H9 (cell line): ENCODE results near the gene APOB. TPM values are rescaled to one million over a fixed set of nuclear protein-coding genes. Genes with fewer than 3 reads are reported as not detected.

Source experiments
- DNase-seq: peaks from one replicate; pipeline ENCODE4 v3.0.0-alpha.2; 2017
- H2AFZ ChIP-seq: one replicate; pipeline ENCODE4 v1.6.1; 2013; ENCODE audit warnings: mild to moderate bottlenecking, low read length, control low read depth, moderate library complexity
- H2AK5ac ChIP-seq: 2 replicates; pipeline ENCODE4 v1.6.1; 2013; ENCODE audit warnings: low read length, control low read depth, mixed read lengths; ENCODE audit not compliant: insufficient read length
- H2BK120ac ChIP-seq: one replicate; pipeline ENCODE4 v1.6.1; 2013; ENCODE audit warnings: low read depth, mild to moderate bottlenecking, low read length, control low read depth, inconsistent platforms; ENCODE audit not compliant: poor library complexity, severe bottlenecking
- H2BK12ac ChIP-seq: 2 replicates; pipeline ENCODE4 v1.6.1; 2013; ENCODE audit warnings: low read length, control low read depth, mixed read lengths, low read depth; ENCODE audit not compliant: insufficient read length
- H2BK15ac ChIP-seq: 2 replicates; pipeline ENCODE4 v1.6.1; 2013; ENCODE audit warnings: low read depth, low read length, control low read depth
- H2BK20ac ChIP-seq: one replicate; pipeline ENCODE4 v1.6.1; 2013; ENCODE audit warnings: low read depth, mild to moderate bottlenecking, low read length, control low read depth, inconsistent platforms; ENCODE audit not compliant: poor library complexity, severe bottlenecking
- H2BK5ac ChIP-seq: 2 replicates; pipeline ENCODE4 v1.6.1; 2013; ENCODE audit warnings: low read length, control low read depth, mixed read lengths; ENCODE audit not compliant: insufficient read length
- H3K14ac ChIP-seq: 2 replicates; pipeline ENCODE4 v1.6.1; 2013; ENCODE audit warnings: low read length, control low read depth; ENCODE audit not compliant: insufficient read depth
- H3K18ac ChIP-seq: 2 replicates; pipeline ENCODE4 v1.6.1; 2013; ENCODE audit warnings: low read depth, mild to moderate bottlenecking, mixed read lengths, low read length, control low read depth; ENCODE audit not compliant: insufficient read length
- H3K23ac ChIP-seq: 2 replicates; pipeline ENCODE4 v1.6.1; 2013; ENCODE audit warnings: low read length, control low read depth, mixed read lengths, low read depth; ENCODE audit not compliant: insufficient read length
- H3K23me2 ChIP-seq: 2 replicates; pipeline ENCODE4 v1.6.1; 2013; ENCODE audit warnings: low read depth, mild to moderate bottlenecking, mixed read lengths, low read length, control low read depth; ENCODE audit not compliant: insufficient read length, poor library complexity, severe bottlenecking
- H3K27ac ChIP-seq: 2 replicates; pipeline ENCODE4 v1.5.1; 2013; ENCODE audit warnings: low read length, control low read depth, mixed read lengths, low read depth; ENCODE audit not compliant: insufficient read length
- H3K27me3 ChIP-seq: 2 replicates; pipeline ENCODE4 v1.6.1; 2013; ENCODE audit warnings: low read length, control low read depth, inconsistent platforms; ENCODE audit not compliant: insufficient read depth
- H3K4ac ChIP-seq: 2 replicates; pipeline ENCODE4 v1.6.1; 2013; ENCODE audit warnings: low read depth, mild to moderate bottlenecking, control low read depth, inconsistent platforms, low read length, moderate library complexity
- H3K4me1 ChIP-seq: 2 replicates; pipeline ENCODE4 v1.6.1; 2013; ENCODE audit warnings: low read length, control low read depth, inconsistent platforms; ENCODE audit not compliant: insufficient read depth
- H3K4me2 ChIP-seq: 2 replicates; pipeline ENCODE4 v1.6.1; 2013; ENCODE audit warnings: low read length, control low read depth, mixed read lengths; ENCODE audit not compliant: insufficient read length, insufficient read depth
- H3K56ac ChIP-seq: 2 replicates; pipeline ENCODE4 v1.6.1; 2013; ENCODE audit warnings: low read depth, mild to moderate bottlenecking, mixed read lengths, low read length, control low read depth; ENCODE audit not compliant: insufficient read length
- H3K79me1 ChIP-seq: 2 replicates; pipeline ENCODE4 v1.6.1; 2013; ENCODE audit warnings: low read depth, mild to moderate bottlenecking, moderate library complexity, low read length, control low read depth, inconsistent platforms; ENCODE audit not compliant: insufficient read depth, poor library complexity, severe bottlenecking
- H3K79me2 ChIP-seq: 2 replicates; pipeline ENCODE4 v1.6.1; 2013; ENCODE audit warnings: low read length, control low read depth, inconsistent platforms; ENCODE audit not compliant: insufficient read depth
- H3K9ac ChIP-seq: 2 replicates; pipeline ENCODE4 v1.6.1; 2013; ENCODE audit warnings: low read length, control low read depth, mixed read lengths; ENCODE audit not compliant: insufficient read length; ENCODE audit errors: extremely low read depth
- H3K9me3 ChIP-seq: one replicate; pipeline ENCODE4 v1.6.1; 2013; ENCODE audit warnings: low read depth, low read length, inconsistent platforms; ENCODE audit not compliant: control insufficient read depth
- H3T11ph ChIP-seq: one replicate; pipeline ENCODE4 v1.6.1; 2013; ENCODE audit warnings: mild to moderate bottlenecking, low read length, control low read depth, inconsistent platforms
- H4K20me1 ChIP-seq: one replicate; pipeline ENCODE4 v1.6.1; 2013; ENCODE audit not compliant: control insufficient read depth, insufficient read length, insufficient read depth
- H4K5ac ChIP-seq: 2 replicates; pipeline ENCODE4 v1.6.1; 2013; ENCODE audit warnings: low read depth, mild to moderate bottlenecking, mixed read lengths, low read length, control low read depth; ENCODE audit not compliant: insufficient read length
- H4K8ac ChIP-seq: replicated peaks from 2 replicates; pipeline ENCODE4 v1.6.1; 2013; ENCODE audit warnings: low read length, control low read depth, mixed read lengths, low read depth; ENCODE audit not compliant: insufficient read length
- H4K91ac ChIP-seq: 2 replicates; pipeline ENCODE4 v1.6.1; 2013; ENCODE audit warnings: low read depth, mild to moderate bottlenecking, moderate library complexity, mixed read lengths, low read length, control low read depth; ENCODE audit not compliant: insufficient read length
- H3K27ac Mint-ChIP-seq, 3 experiments: 2 replicates in 2 of 3; 3 replicates in 1 of 3; pipeline ENCODE4 v1.8.0; 2020 to 2021; ENCODE audit warnings: mixed read lengths in 3 of 3, mild to moderate bottlenecking in 1 of 3, moderate library complexity in 1 of 3
- H3K27me3 Mint-ChIP-seq: 2 replicates; pipeline ENCODE4 v1.8.0; 2021; ENCODE audit warnings: low read depth, mild to moderate bottlenecking, moderate library complexity, mixed read lengths
- H3K36me3 Mint-ChIP-seq, 3 experiments: 2 replicates in 2 of 3; 3 replicates in 1 of 3; pipeline ENCODE4 v1.8.0; 2020 to 2021; ENCODE audit warnings: low read depth in 3 of 3, mixed read lengths in 3 of 3; ENCODE audit not compliant: insufficient read depth in 1 of 3
- H3K4me1 Mint-ChIP-seq, 2 experiments: 2 replicates each; pipeline ENCODE4 v1.8.0; 2020; ENCODE audit warnings: mixed read lengths in 2 of 2
- H3K4me3 Mint-ChIP-seq, 2 experiments: 2 replicates in 1 of 2; 3 replicates in 1 of 2; pipeline ENCODE4 v1.8.0; 2020 to 2021; ENCODE audit warnings: mild to moderate bottlenecking in 2 of 2, mixed read lengths in 2 of 2, moderate library complexity in 1 of 2
- H3K9me3 Mint-ChIP-seq, 2 experiments: 2 replicates in 1 of 2; 3 replicates in 1 of 2; pipeline ENCODE4 v1.8.0; 2020; ENCODE audit warnings: mild to moderate bottlenecking in 2 of 2, mixed read lengths in 2 of 2, moderate library complexity in 1 of 2
- WGBS: extraction: QIAGEN DNeasy Blood & Tissue Kit; methylation state at CpG from one replicate; pipeline ENCODE4 v1.1.7; 2013; ENCODE audit warnings: missing lambda C conversion rate, low lambda C conversion rate, mixed read lengths; ENCODE audit not compliant: insufficient read length; ENCODE audit errors: extremely low coverage; 5-methylcytosine and 5-hydroxymethylcytosine counted together
- total RNA-seq: library from RNA; stranded (reverse); gene quantifications from 2 replicates; pipeline ENCODE4 v1.2.1, GENCODE V29; 2021
- TF ChIP-seq, protein P1 (sequence below): fragments of 200-600 bp; sonication (generic); conservative IDR thresholded peaks from 3 replicates; pipeline ENCODE4 v1.8.0; 2021; ENCODE audit warnings: antibody characterized with exemption, mild to moderate bottlenecking

APOB gene
- total RNA-seq, 1 experiment from 2014 or later = 0.26 TPM

DNA sequence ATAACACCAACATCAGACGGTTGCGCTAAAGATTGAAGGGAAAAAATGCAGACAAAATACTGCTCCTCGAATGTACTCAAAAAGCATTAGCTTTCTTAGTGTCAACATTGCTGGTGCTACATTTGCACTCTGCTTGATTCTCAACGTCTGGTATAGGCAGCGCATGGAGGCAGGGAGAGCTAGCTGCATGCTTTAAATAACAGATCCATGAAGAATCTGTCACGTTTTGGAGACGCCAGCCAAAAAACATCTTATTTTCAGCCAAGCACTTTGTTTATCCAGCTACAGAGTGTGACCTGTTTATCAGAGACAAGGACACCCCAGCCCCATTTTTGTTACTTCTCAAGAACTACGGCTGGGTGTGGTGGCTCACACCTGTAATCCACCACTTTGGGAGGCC is 59.5 kb downstream of the APOB start:
- Histone ChIP-seq H3K4ac (no peak overlapping the region), H2AFZ (no peak overlapping the region), H2BK12ac (no peak overlapping the region), H3K9me3 (no peaks in the 10 kb centered on the region), H4K8ac (no peak overlapping the region), H2BK15ac (no peak overlapping the region), H3T11ph (no peak overlapping the region), H3K79me1 (no peaks in the 10 kb centered on the region), H3K23me2 (no peaks in the 10 kb centered on the region), H3K14ac (no peak overlapping the region), H3K56ac (no peak overlapping the region), H3K4me1 (no peaks in the 10 kb centered on the region; the same call in none of the 2 replicates), H4K91ac (no peak overlapping the region), H3K27me3 (no peaks in the 10 kb centered on the region), H2BK20ac (no peak overlapping the region), H4K20me1 (no peaks in the 10 kb centered on the region), H2BK120ac (no peak overlapping the region), H3K4me2 (no peak overlapping the region), H3K79me2 (no peaks in the 10 kb centered on the region), H2BK5ac (no peak overlapping the region), H4K5ac (no peak overlapping the region), H3K18ac (peak overlapping the region; percentile 49), H3K23ac (no peak overlapping the region), H3K9ac (no peak overlapping the region), H3K27ac (no peak overlapping the region), H2AK5ac (no peak overlapping the region)
- Mint-ChIP-seq H3K27me3 (peaks cover 6% of the 10 kb centered on the region), H3K36me3 (no peaks in the 10 kb centered on the region), H3K27ac (no peak overlapping the region), H3K4me3 (no peak overlapping the region), H3K9me3 (no peaks in the 10 kb centered on the region), H3K4me1 (peaks cover 7 to 11% of the 10 kb centered on the region in 2 experiments)
- WGBS = no CpG with 5 or more reads among the region's 8 CpGs
- TF ChIP-seq, protein P1, sequence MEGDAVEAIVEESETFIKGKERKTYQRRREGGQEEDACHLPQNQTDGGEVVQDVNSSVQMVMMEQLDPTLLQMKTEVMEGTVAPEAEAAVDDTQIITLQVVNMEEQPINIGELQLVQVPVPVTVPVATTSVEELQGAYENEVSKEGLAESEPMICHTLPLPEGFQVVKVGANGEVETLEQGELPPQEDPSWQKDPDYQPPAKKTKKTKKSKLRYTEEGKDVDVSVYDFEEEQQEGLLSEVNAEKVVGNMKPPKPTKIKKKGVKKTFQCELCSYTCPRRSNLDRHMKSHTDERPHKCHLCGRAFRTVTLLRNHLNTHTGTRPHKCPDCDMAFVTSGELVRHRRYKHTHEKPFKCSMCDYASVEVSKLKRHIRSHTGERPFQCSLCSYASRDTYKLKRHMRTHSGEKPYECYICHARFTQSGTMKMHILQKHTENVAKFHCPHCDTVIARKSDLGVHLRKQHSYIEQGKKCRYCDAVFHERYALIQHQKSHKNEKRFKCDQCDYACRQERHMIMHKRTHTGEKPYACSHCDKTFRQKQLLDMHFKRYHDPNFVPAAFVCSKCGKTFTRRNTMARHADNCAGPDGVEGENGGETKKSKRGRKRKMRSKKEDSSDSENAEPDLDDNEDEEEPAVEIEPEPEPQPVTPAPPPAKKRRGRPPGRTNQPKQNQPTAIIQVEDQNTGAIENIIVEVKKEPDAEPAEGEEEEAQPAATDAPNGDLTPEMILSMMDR = no peak
- DNase-seq = no peak
